HEK293 (cell line): ENCODE results near the gene CTBP2.

ENCODE experiments used
- CTCF ChIA-PET: fragments of 350-600 bp; formaldehyde crosslinking; extraction: SDS; loops from one replicate; lab custom pipeline; 2021; ENCODE audit warnings: antibody characterized with exemption; lab: Yijun Ruan, JAX
- POLR2A ChIA-PET: fragments of 300-600 bp; formaldehyde crosslinking; extraction: SDS; loops from one replicate; lab custom pipeline; 2020; ENCODE audit warnings: antibody characterized with exemption, inconsistent platforms; lab: Yijun Ruan, JAX
- H3K27ac ChIP-seq: fragments of 200-500 bp; sonication (Bioruptor generic); 2 replicates; pipeline ENCODE4 v1.5.1; 2014; ENCODE audit warnings: low read depth, low read length, control low read depth, inconsistent platforms; ENCODE audit errors: extremely low read depth
- H3K36me3 ChIP-seq, 2 experiments: fragments of 200-500 bp in 1 of 2; sonication (Bioruptor generic) in 1 of 2; 1 replicate in 1 of 2; 2 replicates in 1 of 2; pipeline ENCODE4 v1.5.1; 2014 to 2017; ENCODE audit warnings: inconsistent platforms in 2 of 2, low read length in 2 of 2; ENCODE audit not compliant: control insufficient read depth in 2 of 2, insufficient read depth in 1 of 2
- H3K4me1 ChIP-seq: fragments of 200-500 bp; sonication (Bioruptor generic); 2 replicates; pipeline ENCODE4 v1.5.1; 2014; ENCODE audit warnings: mild to moderate bottlenecking, low read length, inconsistent platforms; ENCODE audit not compliant: control insufficient read depth, insufficient read depth
- H3K4me3 ChIP-seq: 2 replicates; pipeline ENCODE4 v1.5.1; 2011; ENCODE audit warnings: low read depth, mild to moderate bottlenecking, control low read depth, low read length, moderate library complexity
- H3K9me3 ChIP-seq: fragments of 200-500 bp; sonication (Bioruptor generic); 2 replicates; pipeline ENCODE4 v1.5.1; 2014; ENCODE audit warnings: low read depth, low read length, inconsistent platforms; ENCODE audit not compliant: control insufficient read depth, insufficient read depth
- EGR2 ChIP-seq: fragments of 450-650 bp; formaldehyde crosslinking; IDR thresholded peaks from 2 replicates; pipeline ENCODE4 v1.5.1; 2016; ENCODE audit warnings: low read depth, missing biosample characterization, missing genetic modification characterization
- ELK4 ChIP-seq: IDR thresholded peaks from 2 replicates; pipeline ENCODE4 v1.6.1; 2011; ENCODE audit warnings: mild to moderate bottlenecking, low read depth, low read length, borderline replicate concordance
- HOXC10 ChIP-seq: sonication (generic); formaldehyde crosslinking; IDR thresholded peaks from 2 replicates; pipeline ENCODE4 v1.8.1; 2023; ENCODE audit warnings: mild to moderate bottlenecking, missing genetic modification reagents
- IKZF3 ChIP-seq: fragments of 450-650 bp; IDR thresholded peaks from 2 replicates; pipeline ENCODE4 v1.5.0; 2018; ENCODE audit warnings: missing biosample characterization, mild to moderate bottlenecking, missing genetic modification characterization, moderate library complexity
- KLF17 ChIP-seq: fragments of 450-650 bp; formaldehyde crosslinking; IDR thresholded peaks from 2 replicates; pipeline ENCODE4 v1.5.1; 2016; ENCODE audit warnings: missing biosample characterization, missing genetic modification characterization
- MYNN ChIP-seq: fragments of 450-650 bp; formaldehyde crosslinking; IDR thresholded peaks from 2 replicates; pipeline ENCODE4 v1.5.1; 2016; ENCODE audit warnings: missing biosample characterization, missing genetic modification characterization, borderline replicate concordance
- SCRT2 ChIP-seq: fragments of 450-650 bp; formaldehyde crosslinking; IDR thresholded peaks from 2 replicates; pipeline ENCODE4 v1.5.1; 2016; ENCODE audit warnings: missing biosample characterization, missing genetic modification characterization
- ZBTB17 ChIP-seq: fragments of 450-650 bp; formaldehyde crosslinking; IDR thresholded peaks from 2 replicates; pipeline ENCODE4 v1.5.1; 2016; ENCODE audit warnings: missing biosample characterization, missing genetic modification characterization
- ZEB2 ChIP-seq: fragments of 450-650 bp; formaldehyde crosslinking; IDR thresholded peaks from 2 replicates; pipeline ENCODE4 v1.5.1; 2016; ENCODE audit warnings: missing biosample characterization, missing genetic modification characterization
- ZNF239 ChIP-seq: fragments of 450-650 bp; formaldehyde crosslinking; IDR thresholded peaks from 2 replicates; pipeline ENCODE4 v1.5.1; 2016; ENCODE audit warnings: missing biosample characterization, missing genetic modification characterization
- ZNF292 ChIP-seq: fragments of 450-650 bp; formaldehyde crosslinking; IDR thresholded peaks from 2 replicates; pipeline ENCODE4 v1.5.1; 2016; ENCODE audit warnings: low read depth, missing biosample characterization, missing genetic modification characterization, borderline replicate concordance
- ZNF302 ChIP-seq: fragments of 450-650 bp; formaldehyde crosslinking; IDR thresholded peaks from 2 replicates; pipeline ENCODE4 v1.5.1; 2016; ENCODE audit warnings: missing biosample characterization, missing genetic modification characterization, low read depth
- ZNF426 ChIP-seq: fragments of 450-650 bp; formaldehyde crosslinking; IDR thresholded peaks from 2 replicates; pipeline ENCODE4 v1.5.1; 2017; ENCODE audit warnings: missing biosample characterization, missing genetic modification characterization, mild to moderate bottlenecking, inconsistent platforms, moderate library complexity
- ZNF48 ChIP-seq: fragments of 450-650 bp; formaldehyde crosslinking; IDR thresholded peaks from 2 replicates; pipeline ENCODE4 v1.5.1; 2016; ENCODE audit warnings: missing biosample characterization, missing genetic modification characterization
- ZNF529 ChIP-seq: fragments of 450-650 bp; formaldehyde crosslinking; IDR thresholded peaks from 2 replicates; pipeline ENCODE4 v1.5.1; 2017; ENCODE audit warnings: missing genetic modification characterization, missing biosample characterization; ENCODE audit not compliant: insufficient replicate concordance
- ZNF560 ChIP-seq: fragments of 450-650 bp; formaldehyde crosslinking; IDR thresholded peaks from 2 replicates; pipeline ENCODE4 v1.5.1; 2017; ENCODE audit warnings: missing biosample characterization, missing genetic modification characterization, borderline replicate concordance
- ZNF670 ChIP-seq: fragments of 450-650 bp; formaldehyde crosslinking; IDR thresholded peaks from 2 replicates; pipeline ENCODE4 v1.5.1; 2016; ENCODE audit warnings: missing biosample characterization, missing genetic modification characterization, low read depth
- ZNF704 ChIP-seq: fragments of 450-650 bp; formaldehyde crosslinking; IDR thresholded peaks from 2 replicates; pipeline ENCODE4 v1.5.1; 2016; ENCODE audit warnings: missing biosample characterization, missing genetic modification characterization
- ZNF792 ChIP-seq: fragments of 450-650 bp; formaldehyde crosslinking; IDR thresholded peaks from 2 replicates; pipeline ENCODE4 v1.5.1; 2016; ENCODE audit warnings: missing biosample characterization, missing genetic modification characterization
- ZNF843 ChIP-seq: fragments of 450-650 bp; formaldehyde crosslinking; IDR thresholded peaks from 2 replicates; pipeline ENCODE4 v1.5.1; 2016; ENCODE audit warnings: missing biosample characterization, missing genetic modification characterization
- TF ChIP-seq, protein P1 (sequence below): sonication (generic); formaldehyde crosslinking; IDR thresholded peaks from 2 replicates; pipeline ENCODE4 v1.8.1; 2022; ENCODE audit warnings: mild to moderate bottlenecking, moderate library complexity, missing genetic modification reagents
- TF ChIP-seq, protein P2 (sequence below): fragments of 450-650 bp; formaldehyde crosslinking; IDR thresholded peaks from 2 replicates; pipeline ENCODE4 v1.5.1; 2016; ENCODE audit warnings: missing biosample characterization, missing genetic modification characterization

Gene CTBP2

DNA sequence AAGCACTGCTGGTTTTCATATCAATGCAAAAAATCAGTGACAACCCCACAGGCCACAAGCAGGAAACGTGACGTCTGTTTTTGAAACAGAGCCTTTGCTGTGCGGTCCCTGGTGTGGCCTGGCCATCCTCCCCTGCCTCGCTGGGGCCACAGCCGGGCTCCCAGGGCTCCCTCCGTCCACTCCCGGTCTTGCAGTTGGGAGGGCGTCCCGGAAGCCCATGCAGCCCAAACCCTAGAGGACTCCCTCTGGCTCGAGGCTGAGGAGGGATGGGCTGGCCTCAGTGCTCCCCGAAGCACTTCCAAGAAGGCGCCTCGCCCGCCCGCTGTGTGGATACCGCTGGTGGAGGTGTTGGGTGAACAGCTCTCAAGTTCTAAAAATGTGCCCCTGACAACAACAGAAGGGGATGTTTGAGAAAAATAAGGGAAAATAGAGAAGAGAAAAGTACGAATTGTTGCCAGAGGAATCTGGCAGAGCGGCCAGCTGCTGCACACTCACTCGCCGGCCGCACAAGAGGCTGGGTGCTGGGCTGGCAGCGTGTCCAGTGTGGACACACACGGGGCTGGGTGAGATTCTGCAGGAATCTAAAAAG, 144.9 kb downstream of the CTBP2 start (continued):
- no peak for TF ChIP-seq MYNN (tag by site-specific recombination)
- TF ChIP-seq EGR2 (tag by site-specific recombination), result no peak

DNA sequence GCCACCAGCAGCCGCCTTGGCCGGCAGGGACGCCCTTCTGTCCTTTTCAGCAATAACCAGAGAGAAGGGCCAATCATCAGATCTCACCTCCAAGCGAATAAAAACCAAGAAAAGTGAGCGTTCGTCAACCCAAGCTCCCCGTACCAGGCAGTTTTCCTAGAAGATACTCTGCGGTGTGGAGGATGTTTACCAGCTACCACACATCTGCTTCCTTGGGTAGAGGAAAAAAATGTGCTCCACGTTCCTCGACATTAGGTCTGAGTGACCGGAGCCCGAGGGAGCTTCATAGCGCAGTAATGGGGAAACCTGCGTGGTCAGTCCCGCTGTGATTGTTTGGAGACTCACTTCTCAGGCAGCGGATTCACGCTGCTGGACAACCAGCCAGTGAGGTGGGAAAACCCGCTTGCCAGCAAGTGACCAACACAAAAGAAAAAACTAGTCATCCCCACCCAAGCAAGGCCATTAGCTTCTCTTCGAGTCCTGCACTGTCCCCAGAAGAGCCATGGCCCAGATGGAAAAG, 145.5 kb downstream of the CTBP2 start:
- no peak overlapping the region for H3K27ac ChIP-seq
- ChIA-PET POLR2A (no interaction called here), CTCF (no interaction called here)
- no peaks in the 10 kb centered on the region; the same call in 1 of the 2 replicates for H3K4me1 ChIP-seq
- peaks cover 0 to 33% of the 10 kb centered on the region in 2 experiments; a peak in 2 of 3 replicates for H3K36me3 ChIP-seq
- no peak overlapping the region for H3K4me3 ChIP-seq
- no peaks in the 10 kb centered on the region for H3K9me3 ChIP-seq
- TF ChIP-seq KLF17, result no peak
- no peak for TF ChIP-seq ZNF843 (tag by site-specific recombination)
- TF ChIP-seq, protein P1, sequence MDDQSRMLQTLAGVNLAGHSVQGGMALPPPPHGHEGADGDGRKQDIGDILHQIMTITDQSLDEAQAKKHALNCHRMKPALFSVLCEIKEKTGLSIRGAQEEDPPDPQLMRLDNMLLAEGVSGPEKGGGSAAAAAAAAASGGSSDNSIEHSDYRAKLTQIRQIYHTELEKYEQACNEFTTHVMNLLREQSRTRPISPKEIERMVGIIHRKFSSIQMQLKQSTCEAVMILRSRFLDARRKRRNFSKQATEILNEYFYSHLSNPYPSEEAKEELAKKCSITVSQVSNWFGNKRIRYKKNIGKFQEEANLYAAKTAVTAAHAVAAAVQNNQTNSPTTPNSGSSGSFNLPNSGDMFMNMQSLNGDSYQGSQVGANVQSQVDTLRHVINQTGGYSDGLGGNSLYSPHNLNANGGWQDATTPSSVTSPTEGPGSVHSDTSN (CRISPR knock-in tag), result no peak
- no peak for TF ChIP-seq IKZF3
- no peak for TF ChIP-seq ELK4
- TF ChIP-seq, all 188 proteins: peak for 0

- no peaks in the 10 kb centered on the region for H3K9me3 ChIP-seq
- ChIA-PET POLR2A (no interaction called here), CTCF (no interaction called here)
- H3K4me3 ChIP-seq, result no peak overlapping the region
- peaks cover 0 to 31% of the 10 kb centered on the region in 2 experiments; a peak in 2 of 3 replicates for H3K36me3 ChIP-seq
- no peaks in the 10 kb centered on the region; the same call in 1 of the 2 replicates for H3K4me1 ChIP-seq
- no peak for TF ChIP-seq ZNF48
- TF ChIP-seq ZNF292 (tag by site-specific recombination), result no peak
- TF ChIP-seq ZNF529, result no peak
- TF ChIP-seq ZNF302, result no peak
- TF ChIP-seq, all 188 proteins: peak for 0
- no peak overlapping the region for H3K27ac ChIP-seq
Observed at GRCh38 chr10:125014086-125014830, 146.1 kb downstream of the CTBP2 start.

DNA sequence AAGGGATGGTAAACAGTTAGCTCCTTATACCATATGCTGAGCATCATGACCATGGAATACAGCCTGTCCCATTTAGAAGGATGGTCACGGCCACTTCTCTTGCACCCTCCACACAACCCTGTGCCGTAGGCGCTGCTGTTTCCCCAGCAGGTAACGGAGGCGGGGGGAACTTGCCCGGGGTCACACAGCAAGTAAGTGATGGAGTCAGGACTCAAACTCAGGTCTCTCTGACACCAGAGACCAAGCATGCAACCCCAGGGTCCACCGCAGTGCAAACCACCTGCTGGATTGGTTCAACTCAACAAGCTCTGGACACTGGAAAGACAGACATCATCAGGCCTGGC, 146.9 kb downstream of the CTBP2 start:
- Histone ChIP-seq H3K36me3 (peaks cover 0 to 31% of the 10 kb centered on the region in 2 experiments; a peak in 2 of 3 replicates), H3K9me3 (no peaks in the 10 kb centered on the region), H3K27ac (no peak overlapping the region), H3K4me1 (no peaks in the 10 kb centered on the region; the same call in 1 of the 2 replicates), H3K4me3 (no peak overlapping the region)
- POLR2A ChIA-PET, result no interaction called here
- CTCF ChIA-PET, result no interaction called here
- no peak for TF ChIP-seq ZNF704
- no peak for TF ChIP-seq KLF17
- no peak for TF ChIP-seq ZNF670 (tag by site-specific recombination)
- TF ChIP-seq ZNF426, result no peak
- no peak for TF ChIP-seq ZBTB17 (tag by site-specific recombination)
- TF ChIP-seq ZNF239, result no peak
- TF ChIP-seq, protein P2, sequence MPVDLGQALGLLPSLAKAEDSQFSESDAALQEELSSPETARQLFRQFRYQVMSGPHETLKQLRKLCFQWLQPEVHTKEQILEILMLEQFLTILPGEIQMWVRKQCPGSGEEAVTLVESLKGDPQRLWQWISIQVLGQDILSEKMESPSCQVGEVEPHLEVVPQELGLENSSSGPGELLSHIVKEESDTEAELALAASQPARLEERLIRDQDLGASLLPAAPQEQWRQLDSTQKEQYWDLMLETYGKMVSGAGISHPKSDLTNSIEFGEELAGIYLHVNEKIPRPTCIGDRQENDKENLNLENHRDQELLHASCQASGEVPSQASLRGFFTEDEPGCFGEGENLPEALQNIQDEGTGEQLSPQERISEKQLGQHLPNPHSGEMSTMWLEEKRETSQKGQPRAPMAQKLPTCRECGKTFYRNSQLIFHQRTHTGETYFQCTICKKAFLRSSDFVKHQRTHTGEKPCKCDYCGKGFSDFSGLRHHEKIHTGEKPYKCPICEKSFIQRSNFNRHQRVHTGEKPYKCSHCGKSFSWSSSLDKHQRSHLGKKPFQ, result no peak
- TF ChIP-seq IKZF3, result no peak
- no peak for TF ChIP-seq ZNF560 (tag by site-specific recombination)
- no peak for TF ChIP-seq ZNF792 (tag by site-specific recombination)
- no peak for TF ChIP-seq SCRT2
- no peak for TF ChIP-seq ZEB2
- TF ChIP-seq HOXC10 (CRISPR knock-in tag), result no peak
